SIG-M5 (cell line): ENCODE measurements around the gene RBFOX2.
"Not testable (repeated sequence)": the region's sequence is repeated elsewhere in the genome, so short reads cannot be mapped to it uniquely, and the experiment has no call there.

Experiments
- DNase-seq: peaks from one replicate; lab custom pipeline; 2025; lab: John Stamatoyannopoulos, UW

Gene RBFOX2

DNA sequence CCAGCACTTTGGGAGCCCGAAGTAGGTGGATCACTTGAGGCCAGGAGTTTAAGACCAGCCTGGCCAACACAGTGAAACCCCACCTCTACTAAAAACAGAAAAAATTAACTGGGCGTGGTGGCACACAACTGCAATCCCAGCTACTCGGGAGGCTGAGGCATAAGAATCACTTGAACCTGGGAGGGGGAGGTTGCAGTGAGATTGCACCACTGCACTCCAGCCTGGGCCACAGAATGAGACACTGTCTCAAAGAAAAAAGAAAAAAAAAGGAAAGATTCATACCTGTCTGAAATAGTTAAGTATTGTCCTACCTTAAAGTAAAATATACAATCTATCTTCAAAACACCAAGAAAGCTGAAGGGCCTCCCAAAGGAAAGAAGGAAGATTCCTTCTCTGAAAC, 20.1 kb downstream of the RBFOX2 start:
- no peak for DNase-seq

DNA sequence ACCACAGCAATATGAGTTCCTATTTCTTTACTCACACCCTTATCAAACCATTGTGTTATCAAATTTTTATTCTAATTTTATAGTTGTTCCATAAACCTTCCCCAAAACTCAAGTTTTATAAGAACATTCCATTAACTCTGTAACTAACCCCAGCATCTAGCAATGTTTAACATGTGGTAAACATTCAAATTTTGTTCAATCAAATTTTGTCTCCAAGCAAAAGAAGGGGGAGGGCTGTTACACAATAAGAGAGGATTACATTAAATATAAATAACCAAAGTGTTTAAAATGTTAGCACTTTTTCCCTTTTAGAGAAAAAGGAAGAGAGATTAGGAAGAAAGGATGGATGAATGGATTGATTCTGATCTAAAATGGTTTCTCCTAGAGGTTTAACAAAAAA, 20.5 kb downstream of the RBFOX2 start:
- no peak for DNase-seq

DNA sequence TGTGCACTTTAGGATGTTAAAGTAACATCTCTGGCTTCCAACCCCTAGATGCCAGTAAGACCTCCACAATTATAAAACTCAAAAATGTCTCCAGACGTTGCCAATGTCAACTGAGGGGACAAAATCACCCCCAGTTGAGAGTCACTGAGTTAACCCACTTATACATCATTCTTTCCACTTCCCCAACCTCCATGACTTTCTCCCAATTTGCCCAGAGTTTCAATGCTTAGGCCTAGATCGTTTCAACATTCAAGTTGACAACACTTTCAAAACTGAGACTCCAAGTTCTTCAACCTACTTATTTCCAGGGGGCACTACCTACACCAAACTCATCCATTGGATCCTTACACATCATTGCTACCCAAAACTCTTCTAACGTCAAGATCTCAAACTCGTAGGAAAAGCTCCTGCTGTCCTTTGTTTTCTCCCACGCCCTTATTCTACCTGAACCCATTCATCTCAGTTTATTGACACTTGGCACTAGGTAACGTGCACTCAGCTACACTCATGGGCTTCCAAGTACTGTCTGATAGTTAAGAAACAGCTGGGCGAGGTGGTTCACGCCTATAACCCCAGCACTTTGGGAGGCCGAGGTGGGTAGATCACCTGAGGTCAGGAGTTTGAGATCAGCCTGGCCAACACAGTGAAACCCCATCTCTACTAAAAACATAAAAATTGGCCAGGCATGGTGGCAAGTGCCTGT, 24.5 kb downstream of the RBFOX2 start:
- DNase-seq, result no peak

DNA sequence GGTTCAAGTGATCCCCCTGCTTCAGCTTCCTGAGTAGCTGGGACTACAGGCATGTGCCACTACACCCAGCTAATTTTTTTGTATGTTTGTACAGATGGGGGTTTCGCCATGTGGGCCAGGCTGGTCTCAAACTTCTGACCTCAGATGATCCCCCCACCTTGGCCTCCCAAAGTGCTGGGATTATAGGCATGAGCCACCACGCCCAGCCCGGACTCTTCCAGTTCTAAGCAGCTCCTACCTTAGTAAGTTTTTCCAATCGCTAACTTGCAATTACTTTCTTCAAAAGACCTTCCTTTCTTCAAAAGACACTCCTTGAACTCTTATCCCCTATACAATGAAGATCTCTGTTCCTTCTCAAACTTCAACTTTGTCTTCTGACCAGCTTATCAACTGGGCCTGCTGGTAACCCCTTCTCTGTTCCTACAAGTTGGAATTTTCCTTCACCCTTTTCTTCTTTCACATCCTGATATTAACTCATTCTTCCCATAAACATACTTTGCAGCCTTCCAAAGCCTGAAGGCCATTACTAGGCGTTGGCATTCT, 25.8 kb downstream of the RBFOX2 start:
- no peak for DNase-seq

DNA sequence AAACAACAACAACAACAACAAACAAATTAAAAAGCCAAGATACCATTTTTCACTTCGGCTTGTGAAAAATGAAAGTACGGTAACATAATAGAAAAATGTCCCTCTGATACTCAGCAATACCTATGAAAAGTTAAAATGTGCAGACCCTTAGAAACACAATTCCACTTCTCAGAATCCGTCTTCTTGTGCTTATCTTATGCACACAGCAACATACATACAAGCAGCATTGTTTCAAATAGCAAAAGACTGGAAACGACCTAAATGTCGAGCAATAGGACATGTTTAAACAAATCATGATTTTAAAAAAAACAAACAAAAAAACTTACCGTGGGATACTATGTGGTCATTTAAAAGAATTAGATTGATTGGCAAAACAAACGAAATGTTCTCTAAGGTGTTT, 26.5 kb downstream of the RBFOX2 start:
- DNase-seq, result no peak

DNA sequence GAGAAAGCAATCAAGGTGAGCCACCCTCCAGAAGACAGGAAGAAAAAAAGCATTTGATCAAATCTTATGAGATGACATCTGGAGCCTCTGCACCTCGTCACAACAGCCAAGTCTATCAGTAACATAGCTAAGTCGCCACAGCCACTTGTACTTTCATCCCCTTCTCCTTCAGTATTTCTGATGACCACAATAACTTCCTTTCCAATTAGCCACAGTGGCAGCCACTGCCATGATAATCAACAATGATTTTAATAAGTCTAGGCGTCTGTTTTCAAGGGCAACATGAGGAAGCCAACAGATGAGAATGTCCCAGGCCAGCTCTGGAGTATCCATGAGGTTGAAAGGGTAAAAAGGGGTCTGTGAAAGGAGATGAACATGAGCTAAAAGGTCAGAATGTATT, 29.9 kb downstream of the RBFOX2 start:
- DNase-seq, result no peak

DNA sequence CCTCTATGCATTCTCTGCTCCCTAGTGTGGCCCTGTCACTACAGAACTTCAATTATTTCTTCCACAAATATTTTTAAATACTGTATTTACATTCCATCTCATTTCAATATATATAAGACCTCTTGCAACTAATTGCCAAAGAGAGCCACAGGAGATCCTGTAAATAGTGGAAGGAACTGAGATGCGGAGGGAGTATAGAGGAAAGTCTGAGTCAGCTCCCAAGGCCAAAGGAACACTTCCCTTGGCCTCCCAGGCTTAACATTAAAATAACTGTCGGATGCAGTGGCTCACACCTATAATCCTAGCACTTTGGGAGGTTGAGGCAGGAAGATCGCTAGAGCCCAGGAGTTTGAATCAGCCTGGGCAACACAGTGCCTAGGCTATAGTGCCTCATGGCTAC, 31.2 kb downstream of the RBFOX2 start:
- no peak for DNase-seq

DNA sequence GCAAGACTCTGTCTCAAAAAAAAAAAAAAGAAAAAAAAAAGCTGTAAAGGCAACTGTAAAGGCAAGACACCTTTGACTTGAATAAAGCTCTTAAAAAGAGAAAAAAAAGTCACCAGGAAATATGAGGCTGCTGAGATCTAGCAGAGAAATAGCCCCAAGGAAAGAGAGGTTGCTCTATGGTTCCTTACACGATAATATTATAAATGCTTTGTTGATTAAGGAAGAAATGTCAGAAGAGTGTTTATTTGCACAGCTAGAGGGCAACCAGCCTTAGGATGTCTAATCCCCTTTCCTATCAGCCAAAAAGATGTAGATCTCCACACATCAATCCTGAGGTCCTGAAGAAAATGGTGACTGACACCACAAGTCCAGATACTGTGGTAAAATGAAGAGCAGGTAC, 32.0 kb downstream of the RBFOX2 start:
- no peak for DNase-seq

DNA sequence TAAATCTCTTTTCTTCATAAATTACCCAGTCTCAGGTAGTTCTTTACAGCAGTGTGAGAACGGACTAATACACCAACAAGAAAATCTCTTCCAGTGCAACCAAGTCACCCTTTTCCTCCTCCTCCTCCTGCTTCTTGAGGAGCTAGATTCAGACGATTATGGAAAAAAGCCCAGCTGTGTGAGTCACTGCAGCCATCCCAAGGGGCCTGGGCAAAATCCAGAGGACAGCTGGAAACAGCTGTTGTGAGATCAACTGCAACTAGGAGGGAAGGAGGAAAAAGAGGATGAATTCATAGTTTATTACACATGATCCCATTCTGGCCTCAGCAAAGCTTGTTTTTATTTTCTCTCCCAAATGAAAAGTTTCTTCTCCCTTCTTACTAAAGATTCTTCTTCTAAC, 32.9 kb downstream of the RBFOX2 start:
- no peak for DNase-seq

DNA sequence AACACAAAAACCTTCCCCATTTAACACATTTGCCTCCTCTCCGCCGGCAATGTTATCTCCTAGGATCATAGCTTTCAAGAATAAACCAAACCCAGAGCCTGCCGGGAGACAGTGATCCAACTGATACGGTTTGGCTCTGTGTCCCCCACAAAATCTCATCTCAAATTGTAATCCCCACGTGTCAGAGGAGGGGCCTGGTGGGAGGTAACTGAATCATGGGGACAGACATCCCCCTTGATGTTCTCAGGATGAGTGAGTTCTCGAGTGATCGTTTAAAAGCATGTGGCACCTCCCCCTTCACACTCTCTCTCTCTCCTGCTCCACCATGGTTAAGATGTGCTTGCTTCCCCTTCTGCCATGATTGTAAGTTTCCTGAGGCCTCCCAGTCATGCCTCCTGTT, 33.3 kb downstream of the RBFOX2 start:
- DNase-seq, result no peak

DNA sequence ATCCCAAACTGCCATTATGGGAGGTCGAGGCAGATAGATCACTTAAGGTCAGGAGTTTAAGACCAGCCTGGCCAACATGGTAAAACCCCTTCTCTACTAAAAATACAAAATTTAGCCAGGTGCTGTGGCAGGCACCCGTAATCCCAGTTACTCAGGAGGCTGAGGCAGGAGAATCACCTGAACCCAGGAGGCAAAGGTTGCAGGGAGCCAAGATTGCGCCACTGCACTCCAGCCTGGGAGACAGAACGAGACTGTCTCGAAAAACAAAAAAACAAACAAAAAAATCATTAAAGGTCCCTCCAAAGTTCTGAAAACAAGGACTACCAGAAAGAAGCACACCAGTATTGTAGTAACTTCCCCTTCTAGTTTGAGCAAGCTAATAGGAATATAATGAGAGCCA, 34.9 kb downstream of the RBFOX2 start:
- DNase-seq, result not testable (repeated sequence)

DNA sequence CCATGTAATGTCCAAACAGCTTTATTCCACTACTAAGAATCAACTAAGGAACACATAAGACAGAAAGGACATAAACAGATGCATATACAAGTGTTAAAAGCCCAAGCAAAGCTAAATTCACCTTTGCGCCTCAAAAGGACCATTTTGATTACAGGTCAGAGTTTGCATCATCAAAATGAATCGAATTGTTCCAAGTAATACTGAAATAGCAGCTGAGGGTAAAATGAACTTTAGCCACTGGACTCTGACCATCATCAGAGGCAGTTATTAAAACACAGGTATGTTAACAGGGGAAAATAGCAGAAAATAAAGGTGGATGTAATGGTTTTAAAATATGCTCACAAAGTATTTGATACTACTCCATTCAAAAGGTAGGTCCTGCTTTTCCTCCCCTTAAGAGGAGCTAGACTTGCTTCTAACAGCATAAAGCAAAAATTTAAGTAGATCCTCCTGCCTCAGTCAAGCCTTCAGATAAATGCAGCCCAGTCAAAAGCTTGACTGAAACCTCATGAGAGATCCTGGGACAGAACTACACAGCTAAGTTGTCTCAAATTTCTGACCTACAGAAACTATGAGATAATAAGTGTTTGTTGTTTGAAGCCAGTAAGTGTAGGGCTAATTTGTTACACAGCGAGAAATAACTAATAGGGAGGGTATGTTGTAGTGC, 35.4 kb downstream of the RBFOX2 start:
- no peak for DNase-seq

DNA sequence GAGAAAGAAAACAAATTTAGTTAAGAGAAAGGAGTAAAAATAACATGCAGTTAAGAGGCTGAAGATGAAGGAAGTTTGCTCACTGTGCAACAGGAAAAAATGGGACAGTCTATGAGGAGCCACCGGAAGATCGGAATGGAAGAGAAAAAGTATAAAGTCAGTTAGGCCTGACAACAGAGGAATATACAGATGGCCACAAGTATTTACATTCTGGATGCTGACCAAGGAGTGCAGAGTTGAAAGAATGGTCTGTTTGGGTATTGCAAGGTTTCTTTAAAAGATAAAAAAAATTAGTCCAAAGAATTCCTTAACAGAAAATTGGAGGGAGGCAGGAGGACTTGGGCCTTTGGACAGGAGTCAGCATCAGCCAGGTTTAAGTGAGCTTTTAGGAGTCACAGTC, 37.5 kb downstream of the RBFOX2 start:
- DNase-seq, result no peak

DNA sequence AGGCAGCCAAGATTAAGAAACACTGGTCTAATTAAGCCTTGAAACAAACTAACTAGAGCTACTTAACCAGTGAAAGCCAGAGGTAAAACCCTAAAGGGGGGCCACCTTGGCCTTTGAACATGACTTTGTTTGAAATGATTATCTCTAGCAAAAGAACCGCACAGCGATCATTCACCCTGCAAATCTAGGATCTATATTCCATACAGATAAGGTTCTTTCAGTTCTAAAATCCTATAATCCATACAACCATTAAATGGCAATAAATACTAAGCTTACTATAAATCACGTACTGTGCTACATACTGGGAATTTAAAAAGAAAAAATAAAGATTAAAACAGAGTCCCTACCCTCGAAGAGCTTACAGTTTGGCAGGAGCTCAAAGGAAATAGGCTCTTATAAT, 40.6 kb downstream of the RBFOX2 start:
- DNase-seq, result no peak

DNA sequence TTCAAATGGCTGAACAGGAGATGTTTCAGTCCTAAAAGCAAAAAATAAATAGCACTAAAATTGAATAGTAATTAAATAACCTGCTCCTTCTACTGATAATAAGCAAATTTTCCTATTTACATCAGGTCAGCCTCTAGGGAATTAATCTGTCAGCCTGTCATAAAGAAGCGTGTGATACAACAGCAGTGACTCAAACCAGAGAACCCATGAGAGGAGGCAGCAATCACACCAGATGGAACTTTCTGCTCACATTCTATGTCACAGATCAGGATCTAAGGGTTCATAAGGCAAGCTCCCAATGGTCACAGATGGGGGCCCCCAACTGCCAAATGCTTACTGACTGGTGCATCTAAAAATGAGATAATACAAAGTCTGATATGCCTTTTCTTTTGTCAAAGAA, 41.1 kb downstream of the RBFOX2 start:
- DNase-seq, result no peak

DNA sequence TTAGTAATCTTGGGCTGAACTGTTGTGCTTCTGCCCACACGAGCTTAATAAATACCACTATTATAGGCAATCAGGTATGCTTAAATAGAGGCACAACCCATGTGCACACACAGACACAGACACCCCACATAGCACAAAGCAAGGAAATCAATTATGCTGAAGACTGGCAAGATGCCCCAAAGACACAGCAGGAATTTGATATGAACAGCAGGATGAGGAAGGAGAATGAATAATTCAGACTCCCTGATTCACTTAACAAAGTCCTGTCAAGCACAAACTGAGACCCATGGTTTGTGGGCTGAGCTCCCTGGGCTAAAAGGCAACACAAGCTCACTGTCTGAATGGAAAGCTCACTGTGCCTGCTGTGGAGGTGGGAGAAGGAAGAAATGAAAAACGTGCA, 42.5 kb downstream of the RBFOX2 start:
- DNase-seq, result no peak

DNA sequence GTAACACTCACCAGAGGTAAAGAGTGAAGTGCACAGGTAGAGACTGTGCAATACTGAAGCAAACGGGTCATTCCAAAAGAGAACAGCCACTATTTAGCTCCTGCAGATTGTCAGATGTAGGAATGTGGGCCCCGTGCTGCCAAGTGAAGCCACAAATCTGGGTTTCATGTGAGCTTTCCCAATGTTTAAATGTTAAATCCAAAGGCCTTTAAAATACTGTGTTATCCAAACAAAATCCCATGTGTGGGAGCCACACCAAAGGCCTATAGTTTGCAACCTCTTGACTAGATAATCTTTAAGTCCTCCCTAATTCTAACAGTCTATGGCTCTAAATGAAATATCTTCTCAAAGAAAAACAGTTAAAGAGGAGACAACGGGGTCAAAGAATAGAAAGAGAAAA, 43.3 kb downstream of the RBFOX2 start:
- DNase-seq, result no peak

DNA sequence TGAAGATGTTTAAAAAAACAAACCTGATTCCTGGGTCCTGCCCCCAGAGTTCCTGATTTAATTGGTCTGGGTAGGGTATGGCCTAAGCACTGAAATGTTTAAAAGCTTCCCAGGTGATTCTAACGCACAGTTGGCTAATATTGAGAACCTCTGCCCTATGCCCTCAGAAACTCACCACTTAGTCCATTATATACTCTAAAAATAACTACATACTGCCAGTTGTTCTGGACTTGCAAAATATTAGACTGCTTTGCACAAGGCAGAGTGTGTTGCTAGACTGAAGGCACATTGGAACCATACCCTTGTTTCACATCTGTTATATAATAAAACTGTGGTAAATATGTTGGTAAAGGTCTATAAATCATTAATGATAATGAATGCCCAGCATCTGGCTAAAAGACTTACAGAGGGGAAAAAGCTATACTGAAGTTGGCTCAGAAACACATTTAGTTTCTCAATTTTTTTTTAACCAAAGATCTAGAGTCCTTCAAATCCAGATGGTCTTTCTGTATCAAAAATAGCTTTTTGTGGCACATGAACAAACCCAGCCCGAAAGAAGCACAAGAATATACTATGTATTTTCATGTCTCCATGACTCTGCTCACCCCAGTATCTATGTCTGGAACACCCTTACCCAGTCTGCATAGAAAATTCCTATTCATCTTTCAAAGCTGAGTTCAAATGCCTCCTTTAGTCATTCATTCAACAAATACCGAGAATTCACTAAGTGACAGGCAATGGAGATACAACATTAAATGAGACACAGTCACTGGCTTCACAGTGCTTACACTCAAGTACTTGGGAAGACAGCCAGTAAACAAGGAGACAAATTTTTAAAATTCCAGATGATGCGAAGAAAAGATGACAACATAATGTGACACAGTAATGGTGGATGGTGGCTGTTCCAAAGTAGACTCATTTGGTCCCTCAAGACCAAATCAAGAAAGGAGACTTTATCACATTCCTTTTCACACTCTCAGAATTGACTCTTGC, 44.1 kb downstream of the RBFOX2 start:
- no peak for DNase-seq

DNA sequence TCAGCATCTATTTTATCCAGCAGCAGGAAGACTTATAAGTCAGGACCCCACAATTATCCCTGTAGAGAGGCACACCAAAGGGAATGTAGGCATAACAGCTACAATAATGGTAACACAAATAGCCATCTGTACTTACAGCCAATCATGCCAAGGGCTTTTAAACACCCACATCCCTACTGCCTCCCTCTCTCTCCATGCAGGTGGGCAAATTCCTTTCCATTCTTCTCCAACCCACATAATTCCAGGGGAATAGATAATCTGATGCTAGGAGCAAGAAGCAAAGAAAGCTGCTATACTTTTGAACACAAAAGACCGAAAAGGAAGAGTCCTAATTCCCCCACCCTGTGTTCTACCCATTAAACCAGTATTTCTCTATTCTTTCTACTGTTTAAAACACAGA, 46.7 kb downstream of the RBFOX2 start:
- DNase-seq, result no peak

DNA sequence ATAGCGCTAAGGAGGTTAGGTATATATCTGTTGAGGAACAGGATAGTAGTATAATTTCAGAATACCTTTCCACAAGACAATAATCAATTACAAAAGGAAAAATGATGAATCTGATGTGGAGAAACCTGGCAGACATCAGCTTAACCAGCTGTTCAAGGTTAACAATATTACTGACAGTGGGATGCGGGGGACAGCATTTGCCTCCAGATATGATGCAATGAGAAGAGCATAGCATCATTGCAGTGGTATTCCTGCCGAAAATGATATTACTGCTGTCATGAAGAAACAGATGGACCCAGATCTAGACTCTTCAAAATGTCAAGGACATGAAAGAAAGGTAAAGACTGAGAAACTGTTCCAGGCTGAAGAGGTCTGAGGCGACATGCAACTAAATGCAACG, 49.7 kb downstream of the RBFOX2 start:
- no peak for DNase-seq

DNA sequence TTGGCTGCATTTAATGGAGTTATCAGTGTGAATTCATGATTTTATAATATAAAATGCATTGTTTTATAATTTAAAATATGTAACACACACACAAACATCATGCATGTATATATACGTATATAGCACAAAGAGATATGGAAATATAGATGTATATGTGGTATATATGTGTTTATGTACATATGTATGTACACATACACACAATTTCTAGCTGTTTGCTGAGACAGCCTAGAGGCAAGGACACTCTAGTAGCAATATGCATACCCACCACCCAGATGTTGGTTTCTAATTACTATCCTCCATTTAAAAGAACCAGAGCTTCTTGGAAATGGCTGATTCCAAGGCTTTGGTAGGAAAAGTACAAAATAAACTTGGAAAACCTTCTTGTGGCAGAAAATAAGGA, 50.4 kb downstream of the RBFOX2 start:
- DNase-seq, result no peak

DNA sequence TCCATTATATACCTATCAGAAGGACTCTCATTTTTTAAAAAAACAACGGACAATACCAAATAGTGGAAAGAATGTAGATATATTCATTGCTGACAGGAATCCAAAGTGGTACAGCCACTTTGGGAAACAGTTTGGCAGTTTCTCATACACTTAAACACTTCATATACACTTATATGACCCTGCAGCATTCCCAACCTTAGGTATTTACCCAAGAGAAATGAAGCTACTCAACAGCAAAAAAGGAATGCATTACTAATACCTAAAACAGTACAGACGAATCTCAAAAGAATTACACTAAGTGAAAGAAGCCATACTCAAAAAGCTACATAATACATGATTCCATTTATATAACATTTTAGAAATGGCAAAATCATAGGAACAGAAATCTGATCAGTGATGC, 51.5 kb downstream of the RBFOX2 start:
- DNase-seq, result no peak

DNA sequence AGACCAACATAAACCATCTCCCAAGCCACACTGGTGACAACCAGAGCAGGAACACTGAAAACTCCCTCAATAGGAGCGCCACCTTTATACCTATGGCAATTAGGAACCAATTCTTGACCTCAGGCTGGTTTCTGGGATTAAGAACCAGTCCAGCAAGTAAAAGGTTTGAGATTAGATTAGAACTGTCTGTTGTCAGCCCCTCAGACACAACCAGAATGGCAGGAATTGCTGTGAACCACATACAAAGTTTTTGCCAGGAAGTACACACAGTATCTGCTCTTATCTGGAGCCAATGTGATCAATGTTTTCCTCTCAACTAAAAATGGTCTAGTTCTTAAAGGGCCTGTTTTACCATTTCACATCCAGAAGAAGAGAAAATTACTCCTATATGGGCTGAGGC, 55.2 kb downstream of the RBFOX2 start:
- DNase-seq, result no peak
